Measurements from ENCODE around the gene CACNA2D2. TPM values are rescaled to one million over a fixed set of nuclear protein-coding genes. Genes with fewer than 3 reads are reported as not detected.

The CACNA2D2 gene
- total RNA-seq, 1 experiment from 2014 or later = not detected

DNA sequence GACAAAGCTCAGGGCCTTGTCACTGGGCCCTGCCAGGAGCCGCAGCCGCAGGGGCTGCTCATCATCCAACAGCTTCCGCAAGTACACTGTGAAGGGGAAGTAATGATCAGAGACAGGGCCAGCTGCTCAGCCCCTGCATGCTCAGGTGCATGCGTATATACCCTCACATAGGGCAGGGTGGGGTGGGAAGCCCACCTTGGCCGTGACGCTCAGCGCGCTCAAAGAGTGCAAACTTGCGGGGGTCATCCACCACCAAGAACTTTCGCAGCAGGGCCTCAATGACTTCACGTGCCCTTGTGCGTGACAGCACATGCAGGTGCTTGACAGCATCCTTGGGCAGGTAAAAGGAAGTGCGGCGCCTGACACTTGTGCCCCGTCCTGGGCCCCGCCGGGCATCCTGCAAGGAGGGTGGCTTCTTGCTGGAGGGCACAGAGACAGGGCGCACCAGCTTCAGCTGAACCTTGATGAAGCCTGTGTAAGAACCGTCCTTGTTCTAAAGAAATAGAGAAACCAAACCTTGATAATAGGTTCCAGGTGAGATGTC lies 172.0 kb downstream of the CACNA2D2 start:
- DNase-seq (ENCODE audit: low read depth in 1 of 2, low spot score in 2 of 2) = no peak
- Histone ChIP-seq H3K4me3 (no peak overlapping the region), H3K4me1 (replicated peaks) (peaks cover 25% of the 10 kb centered on the region), H3K36me3 (peaks cover 72% of the 10 kb centered on the region), H3K27me3 (replicated peaks) (no peaks in the 10 kb centered on the region), H3K27ac (no peak overlapping the region), H3K9me3 (replicated peaks) (no peaks in the 10 kb centered on the region)

GRCh38 chr3:50330330-50330729 lies 173.1 kb downstream of the CACNA2D2 start:
- no peak overlapping the region for H3K4me3 ChIP-seq
- H3K36me3 ChIP-seq = peaks cover 65% of the 10 kb centered on the region
- no peaks in the 10 kb centered on the region for H3K9me3 ChIP-seq (replicated peaks)
- H3K4me1 ChIP-seq (replicated peaks) = peaks cover 17% of the 10 kb centered on the region
- no peak for DNase-seq (ENCODE audit: low read depth in 1 of 2, low spot score in 2 of 2)
- no peaks in the 10 kb centered on the region for H3K27me3 ChIP-seq (replicated peaks)
- no peak overlapping the region for H3K27ac ChIP-seq

GRCh38 chr3:50327943-50328691 lies 175.3 kb downstream of the CACNA2D2 start, which contains the start of gene TUSC2:
TUSC2 (minus strand) TSS chr3:50328223; CDS start chr3:50328099, 124 bp downstream.
- peak; percentile 76 to 93 for DNase-seq (ENCODE audit: low read depth in 1 of 2, low spot score in 2 of 2)
- Histone ChIP-seq H3K27me3 (replicated peaks) (no peaks in the 10 kb centered on the region), H3K4me3 (peak within 1 kb of the TSS; percentile 76), H3K9me3 (replicated peaks) (no peaks in the 10 kb centered on the region), H3K27ac (no peak within 1 kb of the TSS), H3K36me3 (peaks cover 61% of the 10 kb centered on the region), H3K4me1 (replicated peaks) (peaks cover 14% of the 10 kb centered on the region)

GRCh38 chr3:50327129-50327528 lies 176.3 kb downstream of the CACNA2D2 start:
- Histone ChIP-seq H3K9me3 (replicated peaks) (no peaks in the 10 kb centered on the region), H3K4me1 (replicated peaks) (peaks cover 14% of the 10 kb centered on the region), H3K27me3 (replicated peaks) (no peaks in the 10 kb centered on the region), H3K36me3 (peaks cover 53% of the 10 kb centered on the region), H3K4me3 (peak overlapping the region; percentile 76), H3K27ac (no peak overlapping the region)
- DNase-seq (ENCODE audit: low read depth in 1 of 2, low spot score in 2 of 2) = no peak

DNA sequence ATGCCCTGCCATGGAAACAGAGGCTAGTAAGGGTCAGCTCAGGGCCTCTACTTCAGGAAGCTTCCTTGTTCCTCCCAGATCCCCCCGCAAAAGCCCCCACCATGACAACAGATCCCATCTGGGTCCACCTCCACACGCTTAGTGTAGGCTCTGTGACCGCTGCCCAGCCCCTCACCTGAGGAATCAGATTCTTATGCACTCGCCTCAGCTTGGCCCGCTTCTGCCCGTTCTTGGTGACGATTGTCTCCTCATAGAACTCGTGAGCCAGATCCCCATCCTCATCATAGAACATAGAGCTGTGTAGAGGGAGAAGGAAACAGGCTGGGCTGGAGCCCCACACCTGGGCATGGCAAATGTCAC lies 177.3 kb downstream of the CACNA2D2 start:
- Histone ChIP-seq H3K9me3 (replicated peaks) (no peaks in the 10 kb centered on the region), H3K36me3 (peaks cover 45% of the 10 kb centered on the region), H3K27ac (no peak overlapping the region), H3K4me3 (no peak overlapping the region), H3K4me1 (replicated peaks) (peaks cover 22% of the 10 kb centered on the region), H3K27me3 (replicated peaks) (no peaks in the 10 kb centered on the region)
- no peak for DNase-seq (ENCODE audit: low read depth in 1 of 2, low spot score in 2 of 2)

GRCh38 chr3:50325497-50326181 lies 177.8 kb downstream of the CACNA2D2 start:
- H3K36me3 ChIP-seq = peaks cover 43% of the 10 kb centered on the region
- H3K9me3 ChIP-seq (replicated peaks) = no peaks in the 10 kb centered on the region
- DNase-seq (ENCODE audit: low read depth in 1 of 2, low spot score in 2 of 2) = no peak
- no peak overlapping the region for H3K4me3 ChIP-seq
- H3K27ac ChIP-seq = no peak overlapping the region
- H3K27me3 ChIP-seq (replicated peaks) = no peaks in the 10 kb centered on the region
- H3K4me1 ChIP-seq (replicated peaks) = peaks cover 24% of the 10 kb centered on the region

DNA sequence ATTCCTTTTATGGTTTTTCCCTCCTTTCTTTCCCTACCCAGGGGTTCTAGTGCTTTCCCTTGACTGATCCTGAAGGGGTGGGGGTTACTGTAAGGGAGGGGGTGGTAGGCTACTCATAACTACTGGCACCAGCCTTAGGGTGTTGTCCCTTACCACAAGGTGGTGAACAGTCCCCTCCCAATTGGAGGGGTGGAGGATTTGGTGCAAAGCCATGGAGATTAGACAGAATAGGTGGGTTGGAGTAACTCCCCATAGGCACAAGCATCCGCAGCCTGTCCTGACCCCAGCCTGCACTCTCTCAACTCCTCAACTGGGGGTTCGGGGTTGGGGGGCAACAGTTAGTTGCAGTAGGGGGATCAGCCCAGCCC lies 178.3 kb downstream of the CACNA2D2 start:
- Histone ChIP-seq H3K4me1 (replicated peaks) (peaks cover 29% of the 10 kb centered on the region), H3K36me3 (peaks cover 37% of the 10 kb centered on the region), H3K4me3 (no peak overlapping the region), H3K27ac (no peak overlapping the region), H3K9me3 (replicated peaks) (no peaks in the 10 kb centered on the region), H3K27me3 (replicated peaks) (no peaks in the 10 kb centered on the region)
- DNase-seq (ENCODE audit: low read depth in 1 of 2, low spot score in 2 of 2) = no peak

GRCh38 chr3:50324351-50325112 lies 178.9 kb downstream of the CACNA2D2 start:
- no peaks in the 10 kb centered on the region for H3K9me3 ChIP-seq (replicated peaks)
- no peak overlapping the region for H3K27ac ChIP-seq
- peak; percentile 43 to 67 for DNase-seq (ENCODE audit: low read depth in 1 of 2, low spot score in 2 of 2)
- H3K36me3 ChIP-seq = peaks cover 36% of the 10 kb centered on the region
- no peaks in the 10 kb centered on the region for H3K27me3 ChIP-seq (replicated peaks)
- no peak overlapping the region for H3K4me3 ChIP-seq
- peaks cover 32% of the 10 kb centered on the region for H3K4me1 ChIP-seq (replicated peaks)

- Histone ChIP-seq H3K36me3 (peaks cover 38% of the 10 kb centered on the region), H3K27me3 (replicated peaks) (no peaks in the 10 kb centered on the region), H3K27ac (no peak overlapping the region), H3K4me3 (no peak overlapping the region), H3K4me1 (replicated peaks) (peaks cover 31% of the 10 kb centered on the region), H3K9me3 (replicated peaks) (no peaks in the 10 kb centered on the region)
- no peak for DNase-seq (ENCODE audit: low read depth in 1 of 2, low spot score in 2 of 2)
Observed at GRCh38 chr3:50323614-50324199, 179.7 kb downstream of the CACNA2D2 start.

- Histone ChIP-seq H3K9me3 (replicated peaks) (no peaks in the 10 kb centered on the region), H3K36me3 (peaks cover 43% of the 10 kb centered on the region), H3K27ac (no peak overlapping the region), H3K4me1 (replicated peaks) (peaks cover 26% of the 10 kb centered on the region), H3K4me3 (no peak overlapping the region), H3K27me3 (replicated peaks) (no peaks in the 10 kb centered on the region)
- DNase-seq (ENCODE audit: low read depth in 1 of 2, low spot score in 2 of 2) = no peak
Observed at GRCh38 chr3:50323092-50323600, 180.3 kb downstream of the CACNA2D2 start.

- Histone ChIP-seq H3K27me3 (replicated peaks) (no peaks in the 10 kb centered on the region), H3K36me3 (peaks cover 44% of the 10 kb centered on the region), H3K4me1 (replicated peaks) (peaks cover 25% of the 10 kb centered on the region), H3K4me3 (peak within 1 kb of the TSS; percentile 97), H3K9me3 (replicated peaks) (no peaks in the 10 kb centered on the region), H3K27ac (peak within 1 kb of the TSS; percentile 100)
- DNase-seq (ENCODE audit: low read depth in 1 of 2, low spot score in 2 of 2) = no peak
Observed at GRCh38 chr3:50322386-50323091, 180.9 kb downstream of the CACNA2D2 start, which contains the start of gene HYAL2. HYAL2 (minus strand) TSS chr3:50322745; CDS start chr3:50320489, 2,256 bp downstream.

DNA sequence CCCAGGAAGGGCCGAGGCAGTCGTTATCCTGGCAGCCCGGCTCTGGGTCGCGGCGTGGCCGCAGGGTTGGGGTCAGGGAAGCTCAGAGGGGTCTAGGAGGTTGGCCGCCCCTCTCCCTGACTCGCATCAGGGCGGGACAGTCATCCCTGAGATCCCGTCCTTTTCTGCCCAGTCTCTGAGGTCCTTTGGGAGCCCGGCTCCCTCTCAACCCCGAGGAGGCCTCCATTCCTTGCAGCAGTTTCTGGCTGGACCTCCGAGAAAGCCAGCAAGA lies 181.4 kb downstream of the CACNA2D2 start:
- Histone ChIP-seq H3K27ac (no peak overlapping the region), H3K27me3 (replicated peaks) (no peaks in the 10 kb centered on the region), H3K4me1 (replicated peaks) (peaks cover 21% of the 10 kb centered on the region), H3K4me3 (peak overlapping the region; percentile 97), H3K36me3 (peaks cover 44% of the 10 kb centered on the region), H3K9me3 (replicated peaks) (no peaks in the 10 kb centered on the region)
- no peak for DNase-seq (ENCODE audit: low read depth in 1 of 2, low spot score in 2 of 2)

Data from SJSA1 (cell line).